Measurements from ENCODE around the gene RABEPK.
"Not testable (repeated sequence)": the region's sequence is repeated elsewhere in the genome, so short reads cannot be mapped to it uniquely, and the experiment has no call there.

Gene RABEPK, protein sequence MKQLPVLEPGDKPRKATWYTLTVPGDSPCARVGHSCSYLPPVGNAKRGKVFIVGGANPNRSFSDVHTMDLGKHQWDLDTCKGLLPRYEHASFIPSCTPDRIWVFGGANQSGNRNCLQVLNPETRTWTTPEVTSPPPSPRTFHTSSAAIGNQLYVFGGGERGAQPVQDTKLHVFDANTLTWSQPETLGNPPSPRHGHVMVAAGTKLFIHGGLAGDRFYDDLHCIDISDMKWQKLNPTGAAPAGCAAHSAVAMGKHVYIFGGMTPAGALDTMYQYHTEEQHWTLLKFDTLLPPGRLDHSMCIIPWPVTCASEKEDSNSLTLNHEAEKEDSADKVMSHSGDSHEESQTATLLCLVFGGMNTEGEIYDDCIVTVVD
- total RNA-seq = 6.9 to 26.2 (median 13.9) reads per million in 17 experiments

DNA sequence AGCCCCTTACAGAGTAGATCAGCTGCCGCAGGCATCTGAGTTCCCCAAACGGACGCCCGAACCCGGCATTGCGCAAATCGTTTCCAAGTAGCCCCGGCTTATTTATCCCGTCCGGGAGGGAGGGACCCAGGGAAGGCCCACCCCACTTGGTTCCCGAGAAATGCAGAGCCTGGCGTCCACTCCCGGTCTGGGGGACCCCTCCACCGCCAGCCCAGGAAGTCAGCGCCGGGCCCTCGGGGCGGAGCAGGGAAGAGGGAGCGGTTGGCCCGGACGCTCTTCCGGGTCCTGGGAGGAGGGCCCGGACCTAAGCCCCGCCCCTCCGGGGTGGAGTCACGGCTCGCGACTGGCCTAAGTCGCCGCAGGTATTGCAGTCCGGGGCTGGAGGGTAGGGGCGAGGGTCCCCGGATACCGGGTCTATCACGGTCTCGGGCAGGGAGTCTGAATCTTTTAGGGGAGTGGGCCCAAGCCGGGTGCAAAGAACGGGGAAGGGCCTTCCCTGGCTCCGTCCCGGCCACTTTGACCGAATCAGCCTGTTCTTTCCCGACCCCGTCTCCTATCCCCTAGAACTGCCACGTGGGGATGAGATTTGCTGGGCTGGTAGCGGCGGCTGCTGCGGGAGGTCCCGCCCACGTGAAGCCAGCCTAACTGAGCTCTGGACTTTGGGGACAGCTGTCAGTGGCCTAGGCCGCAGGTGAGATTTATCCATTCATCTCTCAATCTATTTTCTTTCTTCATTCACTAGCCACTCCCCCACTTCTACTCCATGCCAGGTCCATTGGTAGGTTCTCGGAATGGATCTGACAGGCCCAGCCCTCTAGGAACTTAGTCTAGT is at the start of gene RABEPK:
RABEPK (plus strand) TSS at position 327 of the 832 bp plus-strand sequence. CDS start 2,472 bp downstream, outside the sequence.
- DNase-seq = peak; percentile 98 to 99 (median 98)

DNA sequence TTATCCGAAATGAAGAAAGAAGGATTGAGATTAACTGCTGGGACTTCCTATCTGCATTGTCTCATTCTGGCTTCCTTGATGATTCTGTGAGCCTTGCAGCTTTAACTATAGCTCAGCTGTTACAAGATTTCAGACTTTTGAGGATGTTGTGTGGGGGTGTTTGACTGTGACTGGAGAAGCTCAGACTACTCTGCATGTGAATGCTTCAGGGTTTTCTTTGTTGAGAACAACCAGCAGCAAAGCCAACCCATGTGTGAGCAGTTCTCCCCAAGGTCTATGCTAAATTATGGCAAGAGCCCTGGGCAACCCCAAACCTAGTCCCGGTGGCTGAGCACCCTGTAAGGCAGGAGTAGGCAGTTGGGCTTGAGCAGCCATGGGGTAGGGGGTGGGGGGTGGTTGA is 48.6 kb upstream of the RABEPK start:
- DNase-seq = no peak

DNA sequence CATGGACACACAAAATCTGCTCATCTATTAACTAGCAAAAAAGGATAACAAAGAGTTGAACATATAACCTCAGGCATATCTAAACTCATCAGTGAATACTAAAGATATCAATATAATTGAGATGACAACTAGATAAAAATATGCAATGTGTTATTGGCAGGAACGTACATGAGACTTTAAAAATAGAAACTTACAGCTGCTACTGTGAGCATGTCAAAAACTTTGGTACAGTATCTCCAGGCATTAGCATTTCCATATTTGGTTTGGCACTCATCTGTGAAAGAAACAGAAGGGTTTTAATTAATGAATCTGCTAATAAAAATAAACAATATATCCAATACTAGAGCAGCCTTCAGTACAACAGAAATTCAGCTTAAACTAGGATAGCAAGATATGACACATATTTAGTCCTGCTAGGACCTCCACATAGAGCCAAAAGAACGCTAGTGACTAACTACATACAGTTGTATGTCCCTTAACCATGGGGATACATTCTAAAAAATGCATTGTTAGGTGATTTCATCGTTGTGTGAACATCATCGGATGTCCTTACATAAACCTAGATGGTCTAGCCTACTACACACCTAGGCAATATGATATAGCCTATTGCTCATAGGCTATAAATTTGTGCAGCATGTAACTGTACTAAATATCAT is 46.5 kb upstream of the RABEPK start:
- no peak for DNase-seq

DNA sequence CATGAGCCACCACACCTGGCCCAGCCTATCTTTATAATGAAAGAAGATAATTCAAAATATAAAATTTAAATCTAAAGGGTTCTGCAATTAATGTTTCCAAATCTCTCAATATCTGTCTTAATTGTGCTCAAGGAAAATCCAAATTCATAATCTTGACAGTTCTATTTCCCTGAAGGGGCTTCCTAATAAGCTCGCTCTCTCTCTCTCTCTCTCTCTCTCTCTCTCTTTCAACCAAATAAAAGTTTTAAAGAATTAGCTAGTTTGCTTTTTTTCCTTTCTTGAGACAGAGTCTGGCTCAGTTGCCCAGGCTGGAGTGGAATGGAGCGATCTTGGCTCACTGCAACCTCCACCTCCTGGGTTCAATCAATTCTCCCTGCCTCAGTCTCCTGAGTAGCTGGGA is 43.8 kb upstream of the RABEPK start:
- no peak for DNase-seq

DNA sequence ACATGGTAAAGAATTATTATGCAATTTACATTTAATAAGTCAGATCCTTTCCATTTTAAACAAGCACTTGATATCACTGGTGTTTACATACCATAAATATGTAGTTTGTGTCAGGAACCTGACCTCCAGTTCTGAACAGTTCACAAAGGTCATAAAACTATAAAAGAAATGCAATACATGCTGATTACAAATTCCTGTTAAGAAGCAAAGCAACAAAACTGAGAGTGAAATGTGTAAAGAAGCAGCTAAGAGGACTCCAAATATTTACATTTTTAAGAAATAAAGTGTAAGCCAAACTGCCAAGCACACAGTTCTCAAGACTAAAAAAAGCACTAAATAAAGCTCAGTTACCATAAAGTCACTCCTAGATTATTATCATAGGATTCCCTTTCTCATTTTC is 39.6 kb upstream of the RABEPK start:
- no peak for DNase-seq

DNA sequence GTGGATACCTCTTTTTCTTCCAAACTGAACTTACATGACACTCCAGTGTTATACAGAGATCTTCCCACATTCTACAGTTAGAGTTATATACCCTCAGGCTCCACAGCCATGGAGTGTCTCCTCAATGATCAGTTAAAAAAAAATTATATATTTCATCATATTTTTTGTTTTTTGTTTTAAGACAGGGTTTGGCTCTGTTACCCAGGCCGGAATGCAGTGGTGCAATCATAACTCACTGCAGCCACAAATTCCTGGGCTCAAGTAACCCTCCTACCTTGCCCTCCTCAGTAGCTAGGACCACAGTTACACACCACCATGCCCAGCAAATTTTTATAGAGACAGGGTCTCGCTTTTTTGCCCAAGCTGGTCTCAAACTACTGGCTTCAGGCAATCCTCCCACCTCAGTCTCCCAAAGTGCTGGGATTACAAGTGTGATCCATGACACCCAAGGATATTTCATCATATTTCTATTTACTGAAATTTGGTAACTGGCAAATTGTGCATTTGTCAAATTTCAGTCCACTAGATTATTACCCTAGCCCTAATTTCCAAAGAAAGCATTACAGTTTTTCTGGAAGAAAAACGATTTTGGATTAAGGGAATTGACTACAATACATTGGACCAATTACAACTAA is 38.9 kb upstream of the RABEPK start:
- no peak for DNase-seq

DNA sequence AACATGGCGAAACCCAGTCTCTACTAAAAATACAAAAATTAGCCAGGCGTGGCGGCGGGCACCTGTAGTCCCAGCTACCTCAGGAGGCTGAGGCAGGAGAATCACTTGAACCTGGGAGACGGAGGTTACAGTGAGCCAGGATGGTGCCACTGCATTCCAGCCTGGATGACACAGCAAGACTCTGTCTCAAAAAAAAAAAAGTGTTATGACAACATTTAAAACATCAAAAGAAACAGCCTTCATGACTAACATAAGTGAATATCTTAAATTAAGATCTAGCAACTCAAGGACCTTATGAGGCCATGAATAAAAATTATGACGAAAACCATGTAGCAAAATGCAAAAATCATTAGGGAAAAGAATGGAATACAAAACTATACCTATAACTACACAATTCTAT is 37.5 kb upstream of the RABEPK start:
- not testable (repeated sequence) for DNase-seq

DNA sequence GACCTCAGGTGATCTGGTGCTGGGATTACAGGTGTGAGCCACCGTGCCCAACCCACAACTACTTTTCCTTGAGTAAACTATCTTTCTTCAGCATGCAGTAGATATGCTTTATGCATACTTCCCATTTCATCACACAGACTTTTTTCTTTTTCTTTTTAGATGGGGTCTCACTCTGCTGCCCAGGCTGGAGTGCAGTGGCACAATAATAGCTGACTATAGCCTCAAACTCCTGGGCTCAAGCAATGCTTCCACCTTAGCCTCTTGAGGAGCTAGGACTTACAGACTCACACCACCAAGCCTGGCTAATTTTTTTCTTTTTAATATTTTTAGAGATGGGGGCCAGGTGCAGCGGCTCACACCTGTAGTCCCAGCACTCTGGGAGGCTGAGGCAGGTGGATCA is 33.6 kb upstream of the RABEPK start:
- no peak for DNase-seq

DNA sequence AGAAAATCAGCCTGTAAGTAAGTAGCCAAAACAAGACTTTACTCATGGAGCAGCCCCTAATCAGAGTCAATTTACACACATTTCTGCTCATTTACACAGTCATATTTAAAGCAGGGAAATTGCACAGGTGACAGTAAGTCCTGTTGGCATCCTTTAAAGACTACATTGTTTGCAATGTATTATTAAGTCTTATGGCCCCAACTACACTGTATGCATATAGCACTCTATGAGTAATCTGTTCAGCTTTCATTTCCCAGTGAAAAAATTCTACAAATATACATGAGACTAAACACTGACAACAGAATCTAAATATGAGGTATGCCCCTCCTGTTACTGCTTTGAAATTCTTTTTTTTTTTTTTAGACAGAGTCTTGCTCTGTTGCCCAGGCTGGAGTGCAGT is 30.4 kb upstream of the RABEPK start:
- DNase-seq = no peak

DNA sequence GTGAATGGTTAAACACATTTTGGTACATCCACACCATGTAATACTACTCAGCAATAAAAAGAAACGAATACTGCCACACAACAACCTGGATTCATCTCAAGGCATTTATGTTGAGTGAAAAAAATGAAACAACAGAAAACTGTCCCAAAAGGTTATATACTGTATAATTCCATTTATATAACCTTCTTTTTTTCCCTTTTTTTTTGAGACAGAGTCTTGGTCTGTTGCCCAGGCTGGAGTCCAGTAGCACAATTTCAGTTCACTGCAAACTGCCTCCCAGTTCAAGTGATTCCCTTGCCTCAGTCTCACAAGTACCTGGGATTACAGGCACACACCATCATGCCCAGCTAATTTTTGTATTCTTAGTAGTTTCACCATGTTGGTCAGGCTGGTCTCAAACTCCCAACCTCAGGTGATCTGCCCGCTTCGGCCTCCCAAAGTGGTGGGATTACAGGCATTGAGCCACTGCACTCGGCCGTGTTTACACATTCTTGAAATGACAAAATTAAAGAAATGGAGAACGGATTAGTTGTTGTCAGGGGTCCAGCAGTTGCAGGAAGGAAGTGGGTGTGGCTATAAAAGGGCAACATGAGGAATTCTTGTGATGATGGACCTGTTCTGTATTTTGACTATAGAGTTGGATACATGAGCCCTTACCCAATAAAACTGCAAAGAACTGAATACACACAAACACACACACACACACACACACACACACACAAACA is 28.1 kb upstream of the RABEPK start:
- peak; percentile 2 to 38 (median 27) for DNase-seq

DNA sequence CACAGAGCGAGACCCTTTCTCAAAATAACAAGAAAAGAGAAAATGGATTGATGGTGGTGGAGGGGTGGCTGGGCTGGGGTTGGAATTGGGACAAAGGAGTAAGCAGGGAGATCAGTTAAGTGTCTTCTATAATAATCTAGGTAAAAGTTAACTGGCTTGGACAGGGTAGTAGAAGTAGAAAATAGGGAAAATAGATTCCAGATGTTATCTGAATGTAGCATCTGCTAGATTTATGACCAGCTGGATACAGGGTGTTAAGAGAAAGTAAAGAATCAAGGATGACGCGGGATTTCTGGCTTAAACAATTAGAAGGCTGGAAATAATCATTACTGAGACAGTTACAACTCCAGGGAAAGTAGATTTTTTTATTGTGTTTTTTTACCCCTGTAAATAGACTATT is 23.7 kb upstream of the RABEPK start:
- no peak for DNase-seq

DNA sequence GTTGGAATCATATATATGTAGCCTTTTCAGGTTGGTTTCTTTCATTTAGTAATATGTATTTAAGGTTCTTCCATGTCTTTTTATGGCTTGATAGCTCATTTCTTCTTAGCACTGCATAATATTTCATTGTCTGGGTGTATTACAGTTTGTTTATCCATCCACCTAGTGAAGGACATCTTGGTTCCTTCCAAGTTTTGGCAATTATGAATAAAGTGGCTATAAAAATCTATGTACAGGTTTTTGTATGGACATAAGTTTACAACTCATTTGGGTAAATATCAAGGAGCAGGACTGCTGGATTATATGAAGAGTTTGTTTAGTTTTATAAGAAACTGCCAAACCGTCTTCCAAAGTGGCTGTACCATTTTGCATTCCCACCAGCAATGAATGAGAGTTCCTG is 22.5 kb upstream of the RABEPK start:
- no peak for DNase-seq

DNA sequence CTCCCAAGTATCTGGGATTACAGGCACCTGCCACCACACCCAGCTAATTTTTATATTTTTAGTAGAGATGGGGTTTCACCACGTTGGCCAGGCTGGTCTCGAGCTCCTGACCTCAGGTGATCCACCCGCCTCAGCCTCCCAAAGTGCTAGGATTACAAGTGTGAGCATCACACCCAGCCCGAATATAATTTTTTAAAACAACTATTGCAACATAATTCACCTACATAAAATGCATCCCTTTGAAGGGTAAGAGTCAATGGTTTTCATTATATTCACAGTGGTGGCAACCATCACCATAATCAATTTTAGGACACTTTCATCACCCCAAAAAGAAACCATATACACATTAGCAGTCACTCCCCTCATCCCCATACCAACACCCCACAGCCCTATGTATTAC is 20.6 kb upstream of the RABEPK start:
- not testable (repeated sequence) for DNase-seq

DNA sequence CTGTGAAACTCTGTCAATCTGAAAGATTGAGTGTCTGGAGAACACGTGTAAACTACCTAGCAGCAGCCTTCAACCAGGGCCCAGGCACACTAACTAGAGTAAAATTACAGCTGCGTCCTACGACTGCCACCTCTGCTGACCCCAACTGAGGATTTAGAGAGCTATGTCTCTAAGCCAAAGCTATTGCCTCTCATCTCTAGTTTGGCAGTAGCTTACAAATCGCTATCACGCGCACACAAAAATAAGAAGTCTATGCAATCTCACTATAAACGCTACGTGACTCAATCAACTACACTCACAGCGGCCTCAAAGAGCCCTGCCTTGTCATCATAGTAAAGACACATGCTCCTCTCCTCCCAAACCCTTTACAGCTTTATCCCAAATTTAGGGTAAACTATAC is 19.5 kb upstream of the RABEPK start:
- no peak for DNase-seq

DNA sequence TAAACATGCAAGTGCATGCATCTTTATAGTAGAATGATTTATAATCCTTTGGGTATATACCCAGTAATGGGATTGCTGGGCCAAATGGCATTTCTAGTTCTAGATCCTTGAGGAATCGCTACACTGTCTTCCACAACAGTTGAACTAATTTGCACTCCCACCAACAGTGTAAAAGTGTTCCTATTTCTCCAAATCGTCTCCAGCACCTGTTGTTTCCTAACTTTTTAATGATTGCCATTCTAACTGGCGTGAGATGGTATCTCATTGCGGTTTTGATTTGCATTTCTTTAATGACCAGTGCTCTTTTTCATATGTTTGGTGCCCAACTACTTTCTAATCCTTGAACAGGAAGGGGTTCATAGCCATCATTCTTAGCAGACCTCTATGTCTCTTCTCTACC is 18.6 kb upstream of the RABEPK start:
- not testable (repeated sequence) for DNase-seq

DNA sequence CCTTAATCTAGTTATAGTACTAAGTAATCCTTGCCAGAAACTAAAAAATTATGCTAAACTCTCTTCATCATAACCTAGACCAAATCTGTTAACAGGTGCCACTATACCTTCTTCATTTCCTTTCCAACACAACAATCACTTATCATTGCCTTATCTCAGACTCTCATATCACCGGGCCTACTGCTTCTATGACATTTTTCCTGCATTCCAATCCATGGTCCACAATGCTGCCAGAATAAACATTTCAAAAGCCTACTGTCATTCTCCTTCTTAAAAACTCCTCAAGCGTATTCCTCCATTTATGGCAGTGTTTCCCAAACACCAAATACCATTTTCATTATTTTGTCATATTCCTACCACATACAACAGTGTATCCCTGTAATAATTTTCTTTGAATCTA is 17.3 kb upstream of the RABEPK start:
- no peak for DNase-seq

DNA sequence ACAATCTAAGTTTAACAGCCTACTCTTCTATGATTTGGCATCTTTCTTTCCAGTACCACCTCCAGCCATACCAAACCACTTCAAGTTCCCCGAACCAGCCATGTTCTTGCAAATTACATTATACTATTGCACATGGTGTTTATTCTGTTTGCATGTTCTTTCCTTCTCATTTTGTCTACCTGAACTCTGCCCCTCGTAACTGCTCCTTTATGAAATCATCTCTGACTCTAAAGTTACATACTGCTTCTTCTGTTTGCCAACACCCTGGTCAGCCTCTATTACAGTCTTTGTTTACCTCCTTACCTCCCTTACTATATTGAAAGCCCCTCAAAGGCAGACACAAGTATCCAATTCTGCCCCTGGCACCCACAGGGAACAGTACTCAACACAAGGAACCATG is 16.8 kb upstream of the RABEPK start:
- DNase-seq = no peak

DNA sequence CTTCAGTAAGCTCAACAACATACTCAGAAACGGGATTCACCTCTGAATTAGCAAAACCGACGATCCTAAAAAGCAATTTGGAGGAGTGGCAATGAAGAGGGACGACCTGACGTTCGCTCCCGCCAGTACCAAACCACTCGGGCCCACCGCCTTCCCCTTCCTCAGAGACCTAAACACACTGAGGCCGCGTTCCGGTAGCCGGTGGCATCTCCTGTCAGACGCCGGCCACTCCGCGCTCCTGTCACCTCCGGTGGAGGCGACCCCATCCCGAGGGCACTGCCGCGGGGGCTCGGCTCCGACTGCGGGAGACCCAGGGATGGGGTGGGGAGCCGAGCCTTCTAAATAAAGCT is 11.4 kb upstream of the RABEPK start:
- peak; percentile 28 to 58 (median 45) for DNase-seq

DNA sequence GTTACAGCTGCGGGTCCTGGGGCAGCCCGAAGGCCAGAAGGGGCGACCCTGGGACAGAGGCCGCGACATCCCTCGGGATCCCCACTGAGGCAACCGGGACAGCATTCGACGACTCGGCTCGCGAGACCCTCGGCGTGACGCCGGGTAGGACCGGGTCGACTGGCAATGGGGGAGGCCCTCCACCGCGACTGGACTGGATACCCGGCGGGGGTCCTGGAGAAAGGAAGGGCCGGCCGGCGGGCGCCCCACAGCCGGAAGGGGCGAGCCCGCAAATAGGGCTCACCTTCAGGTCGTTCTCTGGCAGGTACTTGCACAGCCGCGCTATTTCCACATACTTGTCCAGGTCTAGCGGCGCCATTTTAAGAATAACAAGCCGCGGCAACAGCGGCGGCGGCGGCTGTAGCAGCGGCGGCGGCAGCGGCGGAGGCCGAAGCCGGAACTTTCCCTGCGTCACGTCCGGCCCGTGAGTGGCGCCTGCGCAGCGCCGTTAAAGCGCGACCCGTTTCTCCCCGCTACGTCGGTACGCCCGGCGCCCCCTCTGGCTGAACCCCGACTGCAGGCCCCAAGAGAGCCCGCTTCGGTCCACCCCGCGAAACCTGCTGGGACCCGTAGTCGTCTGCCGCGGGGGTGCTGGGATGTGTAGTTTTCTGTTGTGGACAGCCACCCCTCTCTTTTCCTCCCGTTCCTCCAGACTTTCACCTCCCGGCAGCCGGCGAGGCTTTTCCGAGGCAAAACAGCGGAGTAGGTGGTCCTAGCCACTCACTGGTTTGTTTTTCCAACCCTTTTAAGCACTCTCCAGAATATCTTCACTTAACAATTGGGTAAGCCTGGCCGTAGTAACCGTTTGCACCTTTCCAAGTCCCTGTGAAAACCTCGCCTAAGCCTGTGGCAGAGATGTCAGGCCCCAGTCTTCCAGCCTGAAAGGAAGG is 10.7 kb upstream of the RABEPK start, which contains the start of gene PPP6C:
PPP6C (minus strand) TSS at position 443 of the 929 bp plus-strand sequence; CDS start at position 358, 85 bp downstream.
- peak; percentile 98 to 99 (median 99) for DNase-seq

DNA sequence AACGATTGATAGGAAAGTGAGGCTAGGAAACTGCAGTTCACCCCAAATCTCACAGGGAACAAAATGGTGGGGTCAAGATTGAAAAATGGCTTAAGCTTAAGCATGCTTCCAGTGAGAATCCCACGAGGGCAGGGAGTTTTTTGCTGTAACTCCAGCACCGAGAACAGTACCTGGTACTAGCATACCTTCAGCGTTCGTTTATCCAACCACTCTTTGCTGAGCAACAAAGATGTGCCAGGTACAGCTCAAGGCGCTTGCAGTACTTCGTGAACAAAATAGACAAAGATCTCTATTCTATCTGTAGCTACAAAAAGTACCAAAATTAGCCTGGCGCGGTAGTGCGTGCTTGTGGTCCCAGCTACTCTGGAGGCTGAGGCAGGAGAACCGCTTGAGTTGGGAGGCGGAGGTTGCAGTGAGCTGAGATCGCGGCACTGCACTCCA is 10.0 kb upstream of the RABEPK start:
- peak in 1 of 4 experiments; percentile 9 for DNase-seq

DNA sequence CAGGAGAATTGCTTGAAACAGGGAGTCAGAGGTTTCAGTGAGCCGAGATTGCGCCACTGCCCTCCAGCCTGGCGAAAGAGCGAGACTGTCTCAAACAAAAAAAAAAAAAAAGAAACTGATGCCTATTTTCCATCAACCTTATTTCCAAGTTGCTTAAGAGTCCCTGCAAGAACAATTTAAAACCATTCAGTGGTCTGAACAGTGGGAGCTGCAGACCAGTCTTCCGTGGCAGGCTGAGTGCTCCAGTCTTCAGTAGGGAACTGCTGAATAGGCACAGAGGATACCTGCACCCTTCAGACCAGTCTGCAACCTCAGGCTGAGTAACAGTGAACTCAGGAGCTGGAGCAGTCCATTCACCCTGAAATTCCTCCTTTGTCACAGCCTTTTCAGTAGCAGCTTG is 5.9 kb upstream of the RABEPK start:
- peak in 3 of 4 experiments; percentile 6 to 31 (median 11) for DNase-seq

Data from suppressor macrophage (primary cell).